ENCODE results near the gene TCF3. TPM values are rescaled to one million over a fixed set of nuclear protein-coding genes. Genes with fewer than 3 reads are reported as not detected.

Gene TCF3
- total RNA-seq, 1 donor from 2014 or later, result 172 TPM

Other genes starting within 250 kb of the TCF3 start
- 301 and 304 TPM in 2 replicates for gene DAZAP1, start 245.0 kb downstream of the TCF3 start, total RNA-seq
- 1,387 and 1,455 TPM in 2 replicates for gene RPS15, start 214.2 kb downstream of the TCF3 start, total RNA-seq
- 0.16 and 0.17 TPM in 2 replicates for gene APC2, start 202.5 kb downstream of the TCF3 start, total RNA-seq
- 37.1 and 38.5 TPM in 2 replicates for gene C19orf25, start 173.4 kb downstream of the TCF3 start, total RNA-seq
- 0.26 and 1.5 TPM in 2 replicates for gene PCSK4, start 162.3 kb downstream of the TCF3 start, total RNA-seq
- gene REEP6, start 161.4 kb downstream of the TCF3 start, total RNA-seq, result 1.4 TPM in 2 replicates
- 3.6 and 7.0 TPM in 2 replicates for gene ADAMTSL5, start 139.6 kb downstream of the TCF3 start, total RNA-seq
- gene PLK5, start 128.5 kb downstream of the TCF3 start, total RNA-seq, result not detected in 2 replicates
- 14.6 and 15.0 TPM in 2 replicates for gene MEX3D, start 84.3 kb downstream of the TCF3 start, total RNA-seq
- 136 and 139 TPM in 2 replicates for gene MBD3, start 59.8 kb downstream of the TCF3 start, total RNA-seq
- gene UQCR11, start 47.2 kb downstream of the TCF3 start, total RNA-seq, result 171 and 176 TPM in 2 replicates
- gene ONECUT3, start 100.9 kb upstream of the TCF3 start, total RNA-seq, result not detected in 2 replicates
- 4.1 and 5.0 TPM in 2 replicates for gene ATP8B3, start 159.7 kb upstream of the TCF3 start, total RNA-seq
- 64.5 and 70.5 TPM in 2 replicates for gene REXO1, start 195.9 kb upstream of the TCF3 start, total RNA-seq
- 34.5 and 39.1 TPM in 2 replicates for gene KLF16, start 211.0 kb upstream of the TCF3 start, total RNA-seq
- 115 TPM in 2 replicates for gene ABHD17A, start 232.9 kb upstream of the TCF3 start, total RNA-seq